ENCODE data around the gene KRTAP13-2.

KRTAP13-2 gene

DNA sequence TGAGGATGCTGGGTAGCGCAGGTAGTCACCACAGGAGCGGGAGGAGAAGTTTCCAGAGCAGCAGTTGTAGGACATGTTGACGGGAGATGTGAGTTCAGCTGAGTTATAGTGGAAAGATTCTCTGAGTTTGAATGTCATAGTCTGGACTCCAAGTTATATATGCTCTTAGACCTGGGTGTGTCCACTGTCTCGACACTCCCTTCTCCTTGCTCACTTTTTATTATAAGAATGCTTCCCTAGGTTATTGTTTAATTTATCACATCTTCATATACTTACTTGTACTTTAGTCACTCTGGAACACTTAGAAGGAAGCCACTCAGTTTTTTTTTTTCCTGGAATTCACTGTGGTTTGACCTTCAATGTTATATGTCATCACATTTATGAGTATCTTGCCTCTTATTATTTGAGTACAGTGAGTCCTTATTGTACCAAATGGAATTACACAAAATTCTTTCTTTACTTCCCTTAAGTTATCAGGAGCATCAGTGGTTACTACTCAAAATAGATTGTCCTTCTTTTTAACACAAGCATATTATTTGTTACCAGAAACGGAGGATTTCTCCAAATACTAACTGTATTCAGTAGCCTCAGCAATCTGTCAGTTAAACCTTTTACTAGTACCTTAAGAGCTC is at the start of gene KRTAP13-2:
Gene KRTAP13-2, minus strand, starts transcription at position 133 of the 632 bp plus-strand sequence. Its CDS starts 58 bp downstream, at position 75.
- no peak for DNase-seq

GRCh38 chr21:30415993-30416392 is 43.9 kb upstream of the KRTAP13-2 start:
- DNase-seq = no peak

DNA sequence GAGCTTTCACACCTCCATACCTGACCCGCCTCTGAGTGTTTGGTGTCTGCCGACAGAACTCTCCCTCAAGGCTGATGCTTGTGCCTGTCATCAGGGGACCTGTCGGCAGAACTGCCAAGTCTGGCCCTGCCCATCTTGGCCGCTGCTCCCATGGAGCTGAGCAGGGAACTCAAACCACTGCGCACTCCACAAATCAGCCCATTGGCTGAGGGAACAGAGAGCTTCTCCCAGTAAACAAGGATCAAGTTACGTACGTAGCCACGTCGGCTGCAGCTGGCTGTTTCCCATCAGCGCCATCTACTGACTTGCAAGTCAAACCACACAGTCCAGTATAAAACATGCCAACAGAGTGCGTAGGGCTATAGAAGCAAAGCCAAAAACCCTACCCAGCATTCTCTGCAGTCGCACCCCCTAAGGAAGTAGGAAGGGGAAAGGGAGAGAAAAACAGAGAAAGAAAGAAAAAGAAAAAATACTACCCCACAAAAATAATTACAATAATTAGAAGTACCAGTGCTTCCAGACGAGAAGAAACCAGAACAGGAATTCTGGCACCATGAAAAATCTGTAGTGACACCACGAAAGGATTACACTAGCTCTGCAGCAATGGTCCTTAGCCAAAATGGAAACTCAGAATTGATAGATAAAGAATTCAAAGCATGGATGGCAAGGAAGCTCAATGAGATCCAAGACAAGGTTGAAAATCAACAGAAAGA is 36.9 kb upstream of the KRTAP13-2 start:
- no peak for DNase-seq

DNA sequence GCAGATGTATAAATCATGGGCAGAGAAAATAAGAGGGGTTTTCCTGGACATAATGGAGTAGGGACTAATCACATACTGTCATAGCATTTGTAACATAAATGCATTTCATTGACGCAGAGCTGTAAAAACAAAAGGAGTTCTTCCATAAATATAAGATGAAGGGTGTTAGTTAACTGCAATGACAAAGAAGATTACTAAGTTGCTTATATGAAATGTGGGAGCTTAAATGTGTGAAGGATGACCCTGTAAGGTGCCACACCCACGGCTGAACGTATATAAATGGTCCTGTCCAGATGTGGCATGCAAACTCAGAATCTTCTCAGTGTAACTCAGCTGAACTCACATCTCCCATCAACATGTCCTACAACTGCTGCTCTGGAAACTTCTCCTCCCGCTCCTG is 23.7 kb upstream of the KRTAP13-2 start, which contains the start of gene KRTAP13-1:
Gene KRTAP13-1, plus strand, starts transcription at position 301 of the 400 bp plus-strand sequence. Its CDS starts 56 bp downstream, at position 357.
- no peak for DNase-seq

- no peak for DNase-seq
These were observed 19.5 kb upstream of the KRTAP13-2 start for GRCh38 chr21:30391492-30392025.

GRCh38 chr21:30382201-30382600 is 10.1 kb upstream of the KRTAP13-2 start:
- DNase-seq = no peak

DNA sequence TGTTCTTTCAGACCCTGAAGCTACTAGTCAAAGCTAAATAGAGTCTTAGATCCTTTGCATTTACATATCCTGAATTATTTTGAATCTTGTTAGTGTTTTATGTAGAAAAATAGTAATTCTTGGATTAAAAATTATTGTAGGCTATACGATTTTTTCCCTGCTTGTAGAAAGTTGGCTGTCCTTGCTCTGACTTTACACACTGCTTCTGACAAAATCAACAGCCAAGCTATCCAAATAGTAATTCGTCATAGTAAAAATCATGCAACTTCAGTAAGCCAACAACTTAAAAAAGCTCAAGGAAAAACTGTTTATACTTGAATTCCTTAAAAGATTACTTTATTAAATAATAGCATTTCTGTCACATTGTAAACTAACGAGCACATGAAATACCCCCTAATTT is 16.2 kb downstream of the KRTAP13-2 start:
- no peak for DNase-seq

DNA sequence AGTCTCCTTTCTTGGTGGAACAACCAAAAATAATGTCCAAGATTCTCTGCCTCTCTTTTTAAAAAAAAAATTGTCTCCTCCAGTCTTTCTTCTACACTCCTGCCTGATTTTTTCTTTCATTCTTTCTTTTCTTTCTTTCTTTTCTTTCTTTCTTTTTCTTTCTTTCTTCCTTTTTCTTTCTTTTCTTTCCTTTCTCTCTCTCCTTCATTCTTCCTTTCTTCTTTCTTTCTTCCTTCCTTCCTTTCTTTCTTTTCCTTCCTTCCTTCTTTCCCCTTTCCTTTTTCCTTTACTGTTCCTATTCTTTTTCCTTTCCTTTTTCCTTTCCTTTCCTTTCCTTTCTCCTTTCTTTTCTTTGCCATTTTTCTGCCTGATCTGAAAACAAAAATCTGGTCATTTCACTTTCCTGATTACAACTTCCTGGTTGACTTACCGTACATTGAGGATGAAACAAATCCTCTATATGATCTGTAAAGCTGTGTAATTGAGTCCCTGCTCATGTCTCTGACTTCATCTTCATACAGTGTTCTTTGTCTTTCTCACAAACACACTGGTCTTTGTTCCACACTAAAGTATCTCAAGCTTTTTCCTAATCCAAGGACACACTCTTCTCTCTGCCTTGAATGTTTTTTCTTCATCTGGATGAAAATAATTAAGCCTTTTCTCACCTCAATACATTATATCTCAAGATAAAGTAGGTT is 17.6 kb downstream of the KRTAP13-2 start:
- no peak for DNase-seq

- DNase-seq = no peak
These were observed 20.5 kb downstream of the KRTAP13-2 start for GRCh38 chr21:30351534-30351933.

GRCh38 chr21:30349572-30349971 is 22.5 kb downstream of the KRTAP13-2 start:
- DNase-seq = no peak

GRCh38 chr21:30348506-30348905 is 23.6 kb downstream of the KRTAP13-2 start, which contains the start of gene KRTAP23-1:
Gene KRTAP23-1 (minus strand): TSS chr21:30348606. CDS start chr21:30348606, 0 bp downstream.
- DNase-seq = no peak

- no peak for DNase-seq
These were observed 27.1 kb downstream of the KRTAP13-2 start for GRCh38 chr21:30345014-30345413.

- DNase-seq = no peak
These were observed 31.1 kb downstream of the KRTAP13-2 start for GRCh38 chr21:30340714-30341573.

DNA sequence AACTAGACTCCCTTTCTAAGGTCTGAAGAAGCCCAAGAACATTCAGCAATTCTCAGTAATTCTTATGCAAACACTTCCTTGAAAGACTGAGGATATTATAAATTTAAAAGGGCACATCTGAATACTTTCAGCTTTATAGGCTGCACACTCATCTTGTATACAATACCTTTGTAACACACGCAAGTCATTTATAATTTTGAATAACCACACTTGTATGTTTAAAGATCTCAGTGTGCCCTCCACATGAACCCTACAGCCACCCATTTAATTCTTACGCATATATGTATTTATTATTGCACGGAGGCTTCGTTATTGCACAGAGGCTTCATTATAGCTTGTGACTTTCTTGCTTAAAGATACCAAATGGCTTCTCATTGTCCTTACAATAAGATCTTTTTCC is 33.4 kb downstream of the KRTAP13-2 start:
- DNase-seq = no peak

DNA sequence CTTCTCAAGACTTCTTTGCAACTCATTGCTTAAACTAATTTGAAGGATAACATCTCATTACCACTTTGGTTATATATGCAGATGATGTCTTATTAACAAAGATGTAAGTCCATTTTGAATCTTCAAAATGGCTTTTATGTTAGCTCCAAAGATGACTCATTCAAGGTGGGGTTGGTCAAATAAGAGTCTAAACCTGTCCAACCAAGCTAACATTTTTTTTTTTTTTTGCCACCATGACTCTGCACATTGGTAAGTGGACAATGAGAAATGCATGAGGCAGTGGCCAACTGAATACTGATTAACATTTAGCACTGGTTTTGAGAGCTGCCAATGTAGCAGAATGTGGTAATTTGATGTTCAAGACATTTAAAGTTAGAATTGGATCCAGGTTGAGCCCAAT is 34.3 kb downstream of the KRTAP13-2 start:
- no peak for DNase-seq

DNA sequence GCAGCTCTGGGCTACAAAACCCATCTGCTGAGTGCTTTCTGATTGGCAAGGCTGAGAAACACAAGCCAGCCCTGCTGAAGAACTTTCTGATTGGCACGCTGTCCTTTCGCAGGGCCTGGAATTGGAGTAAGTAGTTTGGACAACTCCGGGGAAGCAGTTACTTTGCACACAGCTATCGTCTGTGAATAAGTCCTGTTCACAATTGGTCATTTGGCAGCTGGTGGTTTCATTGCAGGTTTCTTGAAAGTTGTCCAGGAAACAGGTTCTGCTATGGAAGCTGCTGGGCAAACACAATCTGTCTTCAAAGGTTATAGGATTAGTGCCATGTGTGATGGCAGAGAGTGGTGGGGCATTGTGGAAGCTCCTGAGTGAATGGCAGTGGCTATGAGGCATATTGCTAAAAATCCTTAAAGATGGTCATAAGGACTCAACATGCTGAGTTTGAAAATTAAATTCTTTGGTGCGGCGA is 34.8 kb downstream of the KRTAP13-2 start, which contains the start of gene KRTAP27-1:
Gene KRTAP27-1, minus strand, starts transcription at position 419 of the 469 bp plus-strand sequence. Its CDS starts 26 bp downstream, at position 393.
- DNase-seq = no peak

DNA sequence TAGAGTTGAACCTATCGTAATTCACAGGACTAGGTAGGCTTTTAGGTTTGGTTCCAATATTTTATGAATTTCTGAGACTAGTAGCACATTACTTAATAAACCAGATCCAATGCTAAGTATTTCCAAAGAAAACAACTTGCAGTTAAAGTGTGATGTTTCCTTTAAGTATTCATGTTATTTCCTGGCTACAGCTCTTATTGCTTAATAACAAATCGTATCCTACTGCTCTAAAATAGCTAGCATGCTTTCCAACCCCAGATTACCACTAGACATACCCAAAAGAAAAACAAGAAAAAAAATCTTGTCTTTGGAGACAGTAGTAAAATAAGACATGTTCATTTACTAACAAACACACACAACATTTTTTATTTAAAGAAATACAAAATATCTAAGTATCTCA is 35.5 kb downstream of the KRTAP13-2 start:
- DNase-seq = no peak

GRCh38 chr21:30333736-30334135 is 38.3 kb downstream of the KRTAP13-2 start:
- no peak for DNase-seq

DNA sequence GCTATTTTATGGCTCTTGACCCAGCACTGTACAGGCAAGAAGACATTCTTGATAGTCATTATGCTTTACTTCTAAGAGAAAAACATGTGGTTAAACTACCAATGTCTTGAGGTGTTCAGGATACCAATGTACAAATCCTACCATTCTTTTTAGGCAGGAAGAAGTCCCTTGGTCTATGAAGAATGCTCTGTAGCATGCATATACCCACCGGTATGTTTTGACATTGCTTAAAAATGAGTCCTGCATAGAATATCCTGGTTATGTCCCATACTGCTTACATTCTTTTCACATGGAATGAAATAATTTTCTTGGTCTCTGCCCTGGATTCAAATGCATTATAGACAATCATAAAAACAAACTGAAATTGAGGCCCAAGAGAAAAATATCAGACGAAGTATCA is 39.4 kb downstream of the KRTAP13-2 start:
- DNase-seq = no peak

GRCh38 chr21:30329203-30329875 is 42.7 kb downstream of the KRTAP13-2 start:
- DNase-seq = no peak

DNA sequence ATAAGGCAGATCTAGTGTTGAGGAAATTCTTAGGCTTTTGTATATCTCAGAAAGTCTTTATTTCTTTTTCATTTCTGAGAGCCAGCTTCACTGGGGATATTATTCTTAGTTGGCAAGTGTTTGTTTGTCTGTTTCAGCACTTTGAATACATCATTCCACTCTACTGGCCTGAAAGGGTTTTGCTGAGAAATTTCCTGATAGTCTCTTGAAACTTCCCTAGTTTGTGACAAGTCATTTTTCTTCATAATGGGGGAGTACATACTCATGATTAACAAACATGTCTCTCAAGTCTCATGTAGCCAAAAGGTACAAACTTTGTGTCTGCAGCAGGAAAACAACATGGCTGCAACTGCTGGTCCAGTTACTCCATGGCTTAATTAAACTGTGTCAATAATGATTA is 45.7 kb downstream of the KRTAP13-2 start:
- no peak for DNase-seq
